HL-60 (cell line): ENCODE measurements around the gene HOXB3.

ENCODE experiments used
- CTCF ChIP-seq: IDR thresholded peaks from one replicate; pipeline ENCODE4 v1.5.1; 2011; ENCODE audit warnings: low read length, control low read depth, inconsistent platforms; ENCODE audit not compliant: insufficient read depth
- GABPA ChIP-seq: IDR thresholded peaks from 2 replicates; pipeline ENCODE4 v1.6.1; 2012; ENCODE audit warnings: low read depth
- POLR2AphosphoS5 ChIP-seq: IDR thresholded peaks from 2 replicates; pipeline ENCODE4 v1.6.1; 2012; ENCODE audit warnings: low read depth
- REST ChIP-seq: IDR thresholded peaks from 2 replicates; pipeline ENCODE4 v1.6.1; 2012; ENCODE audit warnings: low read depth; ENCODE audit not compliant: insufficient replicate concordance

DNA sequence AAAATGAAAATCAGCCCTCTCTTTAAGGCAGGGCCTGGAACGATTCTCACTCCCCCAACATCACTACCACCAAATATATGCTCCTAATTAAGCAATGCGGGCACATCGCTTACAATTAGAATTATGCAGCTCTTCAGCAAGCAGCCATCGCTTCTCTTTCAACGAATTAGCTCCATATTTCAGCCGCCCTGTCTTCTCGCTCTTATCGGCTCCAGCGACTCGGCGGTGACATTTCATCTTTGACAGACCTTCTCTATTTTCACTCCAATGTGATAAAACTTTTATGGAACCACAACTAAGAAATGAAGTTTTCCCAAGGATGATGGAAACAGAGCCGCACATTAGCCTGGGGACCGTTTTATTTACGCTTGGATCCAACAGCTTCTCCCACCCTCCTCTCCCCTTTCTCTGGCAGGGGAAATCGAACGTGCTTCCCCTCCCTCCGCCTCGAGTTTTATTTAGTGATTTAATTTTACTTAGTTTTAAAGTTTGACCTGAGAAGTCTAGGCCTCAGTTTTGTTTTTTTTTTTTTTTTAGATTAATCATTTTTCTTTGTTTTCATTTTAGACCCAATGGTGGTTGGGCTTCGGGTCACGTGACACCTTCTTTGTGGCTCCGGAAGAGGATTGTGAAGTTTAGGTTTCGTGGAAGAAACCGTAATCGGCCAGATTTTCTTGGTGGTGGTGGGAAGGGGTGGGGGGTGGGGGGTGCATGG is 42.1 kb downstream of the HOXB3 start:
- TF ChIP-seq REST (no peak), CTCF (no peak), POLR2AphosphoS5 (no peak), GABPA (no peak)
